ENCODE measurements around the gene RRAGB. TPM values are rescaled to one million over a fixed set of nuclear protein-coding genes. Genes with fewer than 3 reads are reported as not detected.

Gene RRAGB
- total and polyA plus RNA-seq, 2 experiments from 2014 or later = 6.0 to 7.9 TPM

DNA sequence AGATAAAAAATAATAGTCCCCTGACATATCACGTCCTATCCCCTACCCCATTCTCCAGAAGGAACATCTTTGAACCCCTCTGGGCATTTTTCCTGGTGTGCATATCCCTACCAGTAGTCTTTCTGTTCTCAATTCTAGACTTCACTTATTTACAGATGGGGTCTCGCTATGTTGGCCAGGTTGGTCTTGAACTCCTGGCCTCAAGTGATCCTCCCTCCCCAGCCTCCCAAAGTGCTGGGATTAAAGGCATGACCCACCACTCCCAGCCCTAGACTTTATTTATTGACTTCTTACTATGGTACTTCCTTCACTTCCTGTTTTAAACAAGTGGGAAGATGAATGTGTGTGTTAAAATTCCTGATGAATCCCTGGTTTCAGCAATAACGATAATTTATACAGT is 612 bp upstream of the RRAGB start (continued):
- no peak for TF ChIP-seq CREB1 (CRISPR knock-in tag; IDR thresholded peaks at IDR 0.05; ENCODE audit: low read depth)
- no peak for TF ChIP-seq JUNB (IDR thresholded peaks at IDR 0.05; ENCODE audit: unreplicated experiment)
- TF ChIP-seq, protein P1, sequence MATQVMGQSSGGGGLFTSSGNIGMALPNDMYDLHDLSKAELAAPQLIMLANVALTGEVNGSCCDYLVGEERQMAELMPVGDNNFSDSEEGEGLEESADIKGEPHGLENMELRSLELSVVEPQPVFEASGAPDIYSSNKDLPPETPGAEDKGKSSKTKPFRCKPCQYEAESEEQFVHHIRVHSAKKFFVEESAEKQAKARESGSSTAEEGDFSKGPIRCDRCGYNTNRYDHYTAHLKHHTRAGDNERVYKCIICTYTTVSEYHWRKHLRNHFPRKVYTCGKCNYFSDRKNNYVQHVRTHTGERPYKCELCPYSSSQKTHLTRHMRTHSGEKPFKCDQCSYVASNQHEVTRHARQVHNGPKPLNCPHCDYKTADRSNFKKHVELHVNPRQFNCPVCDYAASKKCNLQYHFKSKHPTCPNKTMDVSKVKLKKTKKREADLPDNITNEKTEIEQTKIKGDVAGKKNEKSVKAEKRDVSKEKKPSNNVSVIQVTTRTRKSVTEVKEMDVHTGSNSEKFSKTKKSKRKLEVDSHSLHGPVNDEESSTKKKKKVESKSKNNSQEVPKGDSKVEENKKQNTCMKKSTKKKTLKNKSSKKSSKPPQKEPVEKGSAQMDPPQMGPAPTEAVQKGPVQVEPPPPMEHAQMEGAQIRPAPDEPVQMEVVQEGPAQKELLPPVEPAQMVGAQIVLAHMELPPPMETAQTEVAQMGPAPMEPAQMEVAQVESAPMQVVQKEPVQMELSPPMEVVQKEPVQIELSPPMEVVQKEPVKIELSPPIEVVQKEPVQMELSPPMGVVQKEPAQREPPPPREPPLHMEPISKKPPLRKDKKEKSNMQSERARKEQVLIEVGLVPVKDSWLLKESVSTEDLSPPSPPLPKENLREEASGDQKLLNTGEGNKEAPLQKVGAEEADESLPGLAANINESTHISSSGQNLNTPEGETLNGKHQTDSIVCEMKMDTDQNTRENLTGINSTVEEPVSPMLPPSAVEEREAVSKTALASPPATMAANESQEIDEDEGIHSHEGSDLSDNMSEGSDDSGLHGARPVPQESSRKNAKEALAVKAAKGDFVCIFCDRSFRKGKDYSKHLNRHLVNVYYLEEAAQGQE (IDR thresholded peaks at IDR 0.05; ENCODE audit: unreplicated experiment) = no peak

DNA sequence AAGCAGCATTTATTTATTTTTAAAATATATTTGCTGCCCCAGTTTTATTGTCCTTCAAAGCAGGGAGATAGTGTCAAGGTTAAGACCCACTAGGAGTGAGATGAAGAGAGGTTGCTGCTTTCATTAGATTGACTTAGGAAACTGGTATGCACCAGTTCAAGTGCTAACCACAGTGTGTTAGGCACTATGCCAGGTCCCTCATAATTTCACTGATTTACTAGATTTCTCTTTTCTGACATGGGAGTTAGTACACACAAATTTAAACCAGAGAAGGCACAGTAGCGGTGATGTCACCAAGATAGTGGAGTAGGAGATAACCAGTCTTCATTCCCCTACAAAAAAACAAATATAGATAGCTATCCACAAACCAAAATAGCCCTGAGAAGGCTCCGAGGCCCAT is 14.3 kb downstream of the RRAGB start:
- H3K4me3 Mint-ChIP-seq = no peak overlapping the region
- no peaks in the 10 kb centered on the region for H3K4me1 Mint-ChIP-seq
- Histone ChIP-seq H2AFZ (no peak overlapping the region), H3K9me2 (ENCODE audit: insufficient read depth) (no peaks in the 10 kb centered on the region), H3K36me3 (ENCODE audit: insufficient read depth) (no peaks in the 10 kb centered on the region), H4K20me1 (replicated peaks; ENCODE audit: insufficient read depth) (no peaks in the 10 kb centered on the region), H3K4me3 (no peak overlapping the region), H3K27ac (ENCODE audit: low read depth) (no peak overlapping the region), H3K4me2 (no peak overlapping the region), H3F3A (replicated peaks; ENCODE audit: low read depth) (no peaks in the 10 kb centered on the region), H3K4me1 (ENCODE audit: insufficient read depth) (no peaks in the 10 kb centered on the region), H3K79me2 (replicated peaks; ENCODE audit: insufficient read depth) (no peaks in the 10 kb centered on the region), H3K27me3 (ENCODE audit: insufficient read depth) (no peaks in the 10 kb centered on the region)
- H3K9me3 Mint-ChIP-seq = no peaks in the 10 kb centered on the region
- TF ChIP-seq ZNF114 (CRISPR knock-in tag; IDR thresholded peaks at IDR 0.05) = no peak
- TF ChIP-seq, protein P2, sequence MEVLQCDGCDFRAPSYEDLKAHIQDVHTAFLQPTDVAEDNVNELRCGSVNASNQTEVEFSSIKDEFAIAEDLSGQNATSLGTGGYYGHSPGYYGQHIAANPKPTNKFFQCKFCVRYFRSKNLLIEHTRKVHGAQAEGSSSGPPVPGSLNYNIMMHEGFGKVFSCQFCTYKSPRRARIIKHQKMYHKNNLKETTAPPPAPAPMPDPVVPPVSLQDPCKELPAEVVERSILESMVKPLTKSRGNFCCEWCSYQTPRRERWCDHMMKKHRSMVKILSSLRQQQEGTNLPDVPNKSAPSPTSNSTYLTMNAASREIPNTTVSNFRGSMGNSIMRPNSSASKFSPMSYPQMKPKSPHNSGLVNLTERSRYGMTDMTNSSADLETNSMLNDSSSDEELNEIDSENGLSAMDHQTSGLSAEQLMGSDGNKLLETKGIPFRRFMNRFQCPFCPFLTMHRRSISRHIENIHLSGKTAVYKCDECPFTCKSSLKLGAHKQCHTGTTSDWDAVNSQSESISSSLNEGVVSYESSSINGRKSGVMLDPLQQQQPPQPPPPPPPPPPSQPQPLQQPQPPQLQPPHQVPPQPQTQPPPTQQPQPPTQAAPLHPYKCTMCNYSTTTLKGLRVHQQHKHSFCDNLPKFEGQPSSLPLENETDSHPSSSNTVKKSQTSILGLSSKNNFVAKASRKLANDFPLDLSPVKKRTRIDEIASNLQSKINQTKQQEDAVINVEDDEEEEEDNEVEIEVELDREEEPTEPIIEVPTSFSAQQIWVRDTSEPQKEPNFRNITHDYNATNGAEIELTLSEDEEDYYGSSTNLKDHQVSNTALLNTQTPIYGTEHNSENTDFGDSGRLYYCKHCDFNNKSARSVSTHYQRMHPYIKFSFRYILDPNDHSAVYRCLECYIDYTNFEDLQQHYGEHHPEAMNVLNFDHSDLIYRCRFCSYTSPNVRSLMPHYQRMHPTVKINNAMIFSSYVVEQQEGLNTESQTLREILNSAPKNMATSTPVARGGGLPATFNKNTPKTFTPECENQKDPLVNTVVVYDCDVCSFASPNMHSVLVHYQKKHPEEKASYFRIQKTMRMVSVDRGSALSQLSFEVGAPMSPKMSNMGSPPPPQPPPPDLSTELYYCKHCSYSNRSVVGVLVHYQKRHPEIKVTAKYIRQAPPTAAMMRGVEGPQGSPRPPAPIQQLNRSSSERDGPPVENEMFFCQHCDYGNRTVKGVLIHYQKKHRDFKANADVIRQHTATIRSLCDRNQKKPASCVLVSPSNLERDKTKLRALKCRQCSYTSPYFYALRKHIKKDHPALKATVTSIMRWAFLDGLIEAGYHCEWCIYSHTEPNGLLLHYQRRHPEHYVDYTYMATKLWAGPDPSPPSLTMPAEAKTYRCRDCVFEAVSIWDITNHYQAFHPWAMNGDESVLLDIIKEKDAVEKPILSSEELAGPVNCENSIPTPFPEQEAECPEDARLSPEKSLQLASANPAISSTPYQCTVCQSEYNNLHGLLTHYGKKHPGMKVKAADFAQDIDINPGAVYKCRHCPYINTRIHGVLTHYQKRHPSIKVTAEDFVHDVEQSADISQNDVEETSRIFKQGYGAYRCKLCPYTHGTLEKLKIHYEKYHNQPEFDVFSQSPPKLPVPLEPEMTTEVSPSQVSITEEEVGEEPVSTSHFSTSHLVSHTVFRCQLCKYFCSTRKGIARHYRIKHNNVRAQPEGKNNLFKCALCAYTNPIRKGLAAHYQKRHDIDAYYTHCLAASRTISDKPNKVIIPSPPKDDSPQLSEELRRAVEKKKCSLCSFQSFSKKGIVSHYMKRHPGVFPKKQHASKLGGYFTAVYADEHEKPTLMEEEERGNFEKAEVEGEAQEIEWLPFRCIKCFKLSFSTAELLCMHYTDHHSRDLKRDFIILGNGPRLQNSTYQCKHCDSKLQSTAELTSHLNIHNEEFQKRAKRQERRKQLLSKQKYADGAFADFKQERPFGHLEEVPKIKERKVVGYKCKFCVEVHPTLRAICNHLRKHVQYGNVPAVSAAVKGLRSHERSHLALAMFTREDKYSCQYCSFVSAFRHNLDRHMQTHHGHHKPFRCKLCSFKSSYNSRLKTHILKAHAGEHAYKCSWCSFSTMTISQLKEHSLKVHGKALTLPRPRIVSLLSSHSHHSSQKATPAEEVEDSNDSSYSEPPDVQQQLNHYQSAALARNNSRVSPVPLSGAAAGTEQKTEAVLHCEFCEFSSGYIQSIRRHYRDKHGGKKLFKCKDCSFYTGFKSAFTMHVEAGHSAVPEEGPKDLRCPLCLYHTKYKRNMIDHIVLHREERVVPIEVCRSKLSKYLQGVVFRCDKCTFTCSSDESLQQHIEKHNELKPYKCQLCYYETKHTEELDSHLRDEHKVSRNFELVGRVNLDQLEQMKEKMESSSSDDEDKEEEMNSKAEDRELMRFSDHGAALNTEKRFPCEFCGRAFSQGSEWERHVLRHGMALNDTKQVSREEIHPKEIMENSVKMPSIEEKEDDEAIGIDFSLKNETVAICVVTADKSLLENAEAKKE (CRISPR knock-in tag; IDR thresholded peaks at IDR 0.05) = no peak
- no peak for TF ChIP-seq NANOG (IDR thresholded peaks at IDR 0.05; ENCODE audit: borderline replicate concordance)
- TF ChIP-seq JUNB (IDR thresholded peaks at IDR 0.05; ENCODE audit: unreplicated experiment) = no peak
- TF ChIP-seq CREB1 (CRISPR knock-in tag; IDR thresholded peaks at IDR 0.05; ENCODE audit: low read depth) = no peak
- no peak for TF ChIP-seq POLR2AphosphoS5 (IDR thresholded peaks at IDR 0.05; ENCODE audit: low read depth)
- TF ChIP-seq, protein P3, sequence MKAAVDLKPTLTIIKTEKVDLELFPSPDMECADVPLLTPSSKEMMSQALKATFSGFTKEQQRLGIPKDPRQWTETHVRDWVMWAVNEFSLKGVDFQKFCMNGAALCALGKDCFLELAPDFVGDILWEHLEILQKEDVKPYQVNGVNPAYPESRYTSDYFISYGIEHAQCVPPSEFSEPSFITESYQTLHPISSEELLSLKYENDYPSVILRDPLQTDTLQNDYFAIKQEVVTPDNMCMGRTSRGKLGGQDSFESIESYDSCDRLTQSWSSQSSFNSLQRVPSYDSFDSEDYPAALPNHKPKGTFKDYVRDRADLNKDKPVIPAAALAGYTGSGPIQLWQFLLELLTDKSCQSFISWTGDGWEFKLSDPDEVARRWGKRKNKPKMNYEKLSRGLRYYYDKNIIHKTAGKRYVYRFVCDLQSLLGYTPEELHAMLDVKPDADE (IDR thresholded peaks at IDR 0.05) = no peak
- TF ChIP-seq EZH2 (IDR thresholded peaks at IDR 0.05; ENCODE audit: low read depth, unreplicated experiment) = no peak
- H3K27ac Mint-ChIP-seq = no peak overlapping the region
- H3K36me3 Mint-ChIP-seq (ENCODE audit: low read depth) = peaks cover 26% of the 10 kb centered on the region; the same call in 2 of the 3 replicates
- no peak for DNase-seq (ENCODE audit: low spot score)
- no peak for ATAC-seq
- no peaks in the 10 kb centered on the region for H3K27me3 Mint-ChIP-seq (ENCODE audit: insufficient read depth, low read depth, poor library complexity)
